LNCAP (cell line): Measurements from ENCODE around the gene EXOSC3.

ENCODE experiments used
- CTCF ChIP-seq: fragments of 450-650 bp; IDR thresholded peaks from 2 replicates; pipeline ENCODE4 v1.5.1; 2017; ENCODE audit warnings: mild to moderate bottlenecking

Gene EXOSC3

GRCh38 chr9:37788332-37788731 is 3.5 kb upstream of the EXOSC3 start:
- no peak for TF ChIP-seq CTCF

DNA sequence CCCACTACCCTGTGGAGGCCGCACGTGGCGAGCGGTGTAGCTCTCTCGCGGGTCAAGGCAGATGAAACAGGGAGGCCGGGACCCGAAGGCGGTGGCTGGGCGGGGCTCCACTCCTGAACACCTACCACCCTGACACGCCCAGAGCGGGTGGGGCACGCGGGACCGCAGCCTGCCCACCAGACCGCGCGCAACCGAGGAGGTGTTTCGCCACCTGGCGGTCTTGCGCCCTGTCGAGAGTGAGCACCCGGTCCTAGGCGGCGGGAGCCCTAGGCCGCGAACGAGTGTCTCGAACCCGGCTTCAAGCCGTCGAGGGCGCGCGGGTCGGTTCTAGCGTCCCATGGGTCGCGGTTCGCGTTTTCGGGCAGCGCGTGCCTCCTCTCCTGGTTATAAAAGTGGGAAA is 2.2 kb upstream of the EXOSC3 start:
- no peak for TF ChIP-seq CTCF

- no peak for TF ChIP-seq CTCF
Measured at GRCh38 chr9:37784291-37784615, 611 bp downstream of the EXOSC3 start.

DNA sequence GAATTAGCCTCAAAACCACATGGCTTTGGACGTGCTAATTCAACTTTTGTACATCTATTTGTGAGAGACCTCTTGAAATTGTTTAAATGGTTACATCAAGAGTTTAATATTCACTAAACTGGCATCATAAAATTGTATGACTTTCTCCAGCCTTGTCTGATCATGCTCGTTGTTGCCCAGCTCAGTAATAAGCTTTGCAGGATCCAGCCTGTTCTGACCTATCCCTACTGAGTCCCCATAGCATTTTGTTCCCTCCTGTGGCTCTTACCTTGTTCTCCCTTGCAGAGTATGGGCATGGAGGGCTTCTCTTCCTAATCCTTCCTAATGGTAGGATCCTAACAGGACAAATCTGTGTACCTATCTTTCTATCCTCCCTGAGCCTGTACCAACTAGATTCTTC is 6.3 kb downstream of the EXOSC3 start:
- no peak for TF ChIP-seq CTCF

DNA sequence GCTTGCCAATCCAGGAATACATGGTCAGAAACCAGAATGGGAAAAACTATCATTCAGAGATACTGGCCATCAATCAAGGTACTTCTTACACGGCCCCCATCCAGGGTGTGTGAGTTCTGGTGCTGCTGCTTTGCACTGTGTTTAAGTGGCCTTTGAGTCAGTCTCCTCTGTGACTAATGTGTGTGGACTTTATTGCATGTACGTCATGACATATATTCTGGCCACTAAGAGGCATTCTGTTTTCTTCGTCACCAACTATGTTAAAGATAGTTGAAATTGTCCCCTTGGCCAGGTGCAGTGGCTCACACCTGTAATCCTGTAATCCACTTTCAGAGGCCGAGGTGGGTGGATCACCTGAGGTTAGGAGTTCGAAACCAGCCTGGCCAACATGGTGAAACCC is 8.5 kb downstream of the EXOSC3 start:
- TF ChIP-seq CTCF, result no peak

- TF ChIP-seq CTCF, result no peak
Measured at GRCh38 chr9:37775216-37775919, 9.5 kb downstream of the EXOSC3 start.

DNA sequence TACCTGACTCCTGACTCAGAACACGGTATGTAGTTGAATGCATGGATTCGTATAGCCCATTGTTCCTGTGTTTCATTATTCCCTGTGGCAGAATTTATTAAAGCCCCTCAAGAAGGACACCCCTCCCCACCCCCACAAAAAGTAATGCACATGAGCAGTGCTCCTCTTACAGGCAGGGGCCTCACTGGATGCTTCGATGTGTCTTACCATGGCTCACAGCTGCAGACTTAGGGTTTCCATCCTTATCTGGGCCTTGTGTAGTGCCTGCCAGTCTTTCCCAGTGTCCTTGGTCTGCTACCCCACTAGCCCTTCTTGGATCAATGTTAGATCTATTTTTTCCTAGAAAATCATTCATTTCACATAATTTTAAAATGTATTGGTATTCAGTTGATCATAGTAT is 14.9 kb downstream of the EXOSC3 start:
- no peak for TF ChIP-seq CTCF

- no peak for TF ChIP-seq CTCF
Measured at GRCh38 chr9:37769306-37769705, 15.6 kb downstream of the EXOSC3 start.
